Left ventricle myocardium inferior (tissue), 1 donor: ENCODE results near the gene EID2. TPM values are rescaled to one million over a fixed set of nuclear protein-coding genes. Genes with fewer than 3 reads are reported as not detected.

Experiments
- DNase-seq: peaks from one replicate; pipeline ENCODE4 v3.0.0-alpha.2; 2020
- H3K27ac ChIP-seq: fragments of 200-600 bp; replicated peaks from 2 replicates; pipeline ENCODE4 v1.8.0; 2021
- H3K27me3 ChIP-seq: fragments of 200-600 bp; 2 replicates; pipeline ENCODE4 v1.8.0; 2021; ENCODE audit warnings: low read depth
- H3K36me3 ChIP-seq: fragments of 200-600 bp; 2 replicates; pipeline ENCODE4 v1.8.0; 2021
- H3K4me1 ChIP-seq: fragments of 200-600 bp; 2 replicates; pipeline ENCODE4 v1.8.0; 2021
- H3K4me3 ChIP-seq: fragments of 200-600 bp; 2 replicates; pipeline ENCODE4 v1.8.0; 2021; ENCODE audit warnings: mild to moderate bottlenecking, moderate library complexity
- H3K9me3 ChIP-seq: fragments of 200-600 bp; replicated peaks from 2 replicates; pipeline ENCODE4 v1.8.0; 2021
- CTCF ChIP-seq: fragments of 200-600 bp; IDR thresholded peaks from 2 replicates; pipeline ENCODE4 v1.8.0; 2021; ENCODE audit warnings: antibody characterized with exemption, mild to moderate bottlenecking, borderline replicate concordance
- intact Hi-C: fragments of 100-400 bp; cut with micrococcal nuclease; formaldehyde crosslinking; loops from one replicate; pipeline ENCODE4 v1.11.0; 2022
- total RNA-seq: library from RNA; stranded (reverse); fragmentation: NEBNext Ultra II Directional; extraction: Animal tissue kit (Norgen Biotek cat#: 25700); gene quantifications from one replicate; pipeline ENCODE4 v1.2.1, GENCODE V29; 2021
- donor health status: DM: no; HTN: yes; CAD: no; lungs with severe emphysema.

EID2 gene
- total RNA-seq, 1 donor from 2014 or later = 9.8 TPM

GRCh38 chr19:39509233-39509632 is 30.7 kb downstream of the EID2 start:
- TF ChIP-seq CTCF = no peak
- Histone ChIP-seq H3K36me3 (no peaks in the 10 kb centered on the region), H3K9me3 (no peaks in the 10 kb centered on the region), H3K4me1 (peaks cover 8% of the 10 kb centered on the region), H3K27me3 (peaks cover 100% of the 10 kb centered on the region), H3K4me3 (no peak overlapping the region), H3K27ac (no peak overlapping the region)
- no peak for DNase-seq
- intact Hi-C loops = no loop called here

GRCh38 chr19:39508629-39509028 is 31.3 kb downstream of the EID2 start:
- Histone ChIP-seq H3K27ac (no peak overlapping the region), H3K4me1 (peaks cover 8% of the 10 kb centered on the region), H3K9me3 (no peaks in the 10 kb centered on the region), H3K4me3 (no peak overlapping the region), H3K27me3 (peaks cover 100% of the 10 kb centered on the region), H3K36me3 (no peaks in the 10 kb centered on the region)
- TF ChIP-seq CTCF = no peak
- intact Hi-C loops = no loop called here
- no peak for DNase-seq

- H3K9me3 ChIP-seq = no peaks in the 10 kb centered on the region
- H3K4me1 ChIP-seq = peaks cover 8% of the 10 kb centered on the region
- intact Hi-C loops = no loop called here
- peak overlapping the region; percentile 62 for H3K4me3 ChIP-seq
- H3K36me3 ChIP-seq = no peaks in the 10 kb centered on the region
- peaks cover 100% of the 10 kb centered on the region for H3K27me3 ChIP-seq
- H3K27ac ChIP-seq = no peak overlapping the region
- no peak for TF ChIP-seq CTCF
- no peak for DNase-seq
Observed at GRCh38 chr19:39507715-39508364, 32.1 kb downstream of the EID2 start.

GRCh38 chr19:39506944-39507714 is 32.8 kb downstream of the EID2 start:
- intact Hi-C loops = no loop called here
- H3K27ac ChIP-seq = no peak overlapping the region
- peaks cover 8% of the 10 kb centered on the region for H3K4me1 ChIP-seq
- H3K9me3 ChIP-seq = no peaks in the 10 kb centered on the region
- no peak for DNase-seq
- peak overlapping the region; percentile 62 for H3K4me3 ChIP-seq
- no peaks in the 10 kb centered on the region for H3K36me3 ChIP-seq
- TF ChIP-seq CTCF = no peak
- H3K27me3 ChIP-seq = peaks cover 100% of the 10 kb centered on the region

GRCh38 chr19:39506598-39506943 is 33.4 kb downstream of the EID2 start:
- no peaks in the 10 kb centered on the region for H3K36me3 ChIP-seq
- H3K4me3 ChIP-seq = peak overlapping the region; percentile 62
- no peak for TF ChIP-seq CTCF
- H3K27me3 ChIP-seq = peaks cover 100% of the 10 kb centered on the region
- no peak overlapping the region for H3K27ac ChIP-seq
- peaks cover 8% of the 10 kb centered on the region for H3K4me1 ChIP-seq
- intact Hi-C loops = no loop called here
- no peak for DNase-seq
- no peaks in the 10 kb centered on the region for H3K9me3 ChIP-seq
